ENCODE data around the gene LAMC3. TPM values are rescaled to one million over a fixed set of nuclear protein-coding genes. Genes with fewer than 3 reads are reported as not detected.

The LAMC3 gene
- total and polyA plus RNA-seq, 3 donors from 2014 or later = 35.9 to 136 (median 86.3) TPM

DNA sequence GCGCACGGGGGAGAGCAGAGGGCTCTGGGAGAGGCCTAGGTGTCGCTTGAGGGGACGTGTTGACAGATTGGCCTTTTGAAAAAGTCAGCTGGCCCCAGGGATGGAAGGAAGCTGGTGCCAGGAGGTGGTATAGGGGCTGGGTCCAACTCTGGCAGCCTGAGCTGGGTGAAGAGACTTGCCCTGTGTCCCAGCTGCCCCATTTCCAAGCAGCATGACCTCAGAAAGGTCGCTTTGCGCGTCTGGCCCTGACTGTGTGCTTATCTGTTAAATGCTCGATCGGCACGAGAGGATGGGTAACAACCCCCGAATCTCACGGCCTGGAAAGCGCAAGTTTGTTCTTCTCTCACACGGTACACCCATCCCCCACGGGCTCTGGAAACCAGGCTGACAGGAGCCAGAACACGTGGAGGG, 31.2 kb upstream of the LAMC3 start:
- no peaks in the 10 kb centered on the region for H3K9me3 ChIP-seq
- H3K36me3 ChIP-seq (ENCODE audit: low read depth, missing control alignments) = no peaks in the 10 kb centered on the region
- no peaks in the 10 kb centered on the region for H3K27me3 ChIP-seq
- DNase-seq = no peak
- no peaks in the 10 kb centered on the region for H3K4me1 ChIP-seq
- intact Hi-C loops (cut with DNase I; ENCODE audit: low total_unique reads) = no loop called here
- no peak overlapping the region for H3K27ac ChIP-seq
- no peak for TF ChIP-seq POLR2A (IDR thresholded peaks at IDR 0.05)
- TF ChIP-seq, protein P1, sequence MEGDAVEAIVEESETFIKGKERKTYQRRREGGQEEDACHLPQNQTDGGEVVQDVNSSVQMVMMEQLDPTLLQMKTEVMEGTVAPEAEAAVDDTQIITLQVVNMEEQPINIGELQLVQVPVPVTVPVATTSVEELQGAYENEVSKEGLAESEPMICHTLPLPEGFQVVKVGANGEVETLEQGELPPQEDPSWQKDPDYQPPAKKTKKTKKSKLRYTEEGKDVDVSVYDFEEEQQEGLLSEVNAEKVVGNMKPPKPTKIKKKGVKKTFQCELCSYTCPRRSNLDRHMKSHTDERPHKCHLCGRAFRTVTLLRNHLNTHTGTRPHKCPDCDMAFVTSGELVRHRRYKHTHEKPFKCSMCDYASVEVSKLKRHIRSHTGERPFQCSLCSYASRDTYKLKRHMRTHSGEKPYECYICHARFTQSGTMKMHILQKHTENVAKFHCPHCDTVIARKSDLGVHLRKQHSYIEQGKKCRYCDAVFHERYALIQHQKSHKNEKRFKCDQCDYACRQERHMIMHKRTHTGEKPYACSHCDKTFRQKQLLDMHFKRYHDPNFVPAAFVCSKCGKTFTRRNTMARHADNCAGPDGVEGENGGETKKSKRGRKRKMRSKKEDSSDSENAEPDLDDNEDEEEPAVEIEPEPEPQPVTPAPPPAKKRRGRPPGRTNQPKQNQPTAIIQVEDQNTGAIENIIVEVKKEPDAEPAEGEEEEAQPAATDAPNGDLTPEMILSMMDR (IDR thresholded peaks at IDR 0.05) = no peak
- WGBS, 2 donors = 72 to 76% methylated on average over 6 to 16 of the region's 16 CpGs
- H3K4me3 ChIP-seq = no peak overlapping the region

DNA sequence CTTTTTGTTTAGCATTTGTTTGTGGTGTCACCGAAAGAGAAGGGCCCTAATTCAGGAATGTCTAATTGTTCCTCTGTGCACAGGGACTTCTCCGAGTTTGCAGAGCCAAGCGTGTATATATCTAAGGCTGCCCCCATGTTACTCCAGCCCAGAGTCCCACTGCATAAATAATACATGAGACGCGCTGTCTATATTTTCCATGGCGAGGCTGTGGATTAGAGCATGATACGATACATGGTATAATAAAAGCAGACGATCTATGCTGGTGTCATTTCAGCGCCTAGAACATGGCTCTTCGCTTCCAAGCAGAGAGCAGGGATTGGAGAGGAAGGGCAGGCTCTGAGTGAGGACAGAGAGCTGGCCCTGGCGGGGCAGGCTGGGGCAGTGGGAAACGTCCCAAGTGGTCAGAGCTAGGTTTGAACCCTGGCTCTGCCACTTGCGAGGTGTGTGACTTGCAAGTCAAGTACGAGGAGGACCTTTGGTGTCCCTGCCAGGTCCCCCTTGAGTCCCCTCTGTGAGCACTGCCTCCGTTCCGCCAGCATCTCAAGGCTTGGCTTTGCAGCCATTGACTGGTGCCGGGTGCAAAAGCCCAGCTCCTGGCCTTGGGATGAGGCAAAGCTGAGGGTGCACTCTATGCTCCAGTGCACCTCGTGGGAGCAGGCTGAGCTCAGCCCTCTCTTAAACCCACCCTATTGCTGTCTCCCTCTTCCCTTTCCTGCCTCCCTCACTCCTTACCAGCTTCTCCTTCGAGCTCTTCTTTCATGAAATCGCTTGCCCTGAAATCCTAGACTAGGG, 29.2 kb upstream of the LAMC3 start:
- WGBS, 2 donors = 86 to 91% methylated on average over 20 of the region's 20 CpGs
- Histone ChIP-seq H3K9me3 (no peaks in the 10 kb centered on the region), H3K4me1 (no peaks in the 10 kb centered on the region), H3K4me3 (no peak overlapping the region), H3K36me3 (ENCODE audit: low read depth, missing control alignments) (no peaks in the 10 kb centered on the region), H3K27me3 (no peaks in the 10 kb centered on the region), H3K27ac (no peak overlapping the region)
- TF ChIP-seq POLR2A (IDR thresholded peaks at IDR 0.05) = no peak
- TF ChIP-seq, protein P1 (IDR thresholded peaks at IDR 0.05) = no peak
- DNase-seq = no peak
- intact Hi-C loops (cut with DNase I; ENCODE audit: low total_unique reads) = no loop called here

DNA sequence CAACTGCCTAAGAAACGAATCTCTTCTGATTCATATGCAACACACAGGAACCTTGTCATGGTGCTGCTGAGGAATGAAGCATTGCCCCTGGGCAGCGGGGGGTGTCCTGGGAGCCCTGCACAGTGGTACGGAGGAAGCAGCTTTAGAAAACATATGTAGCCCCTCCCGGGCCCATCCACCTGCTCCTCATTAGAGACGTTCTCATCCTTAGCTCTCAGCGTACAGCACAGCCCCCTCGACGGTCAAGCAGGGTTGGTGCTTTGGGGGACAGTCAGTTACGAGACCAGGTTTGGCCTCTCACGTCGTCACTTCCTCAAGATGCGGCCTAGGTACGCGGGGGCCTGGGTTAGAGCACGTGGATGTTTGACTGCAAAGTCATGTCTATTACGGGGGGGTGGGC, 28.4 kb upstream of the LAMC3 start:
- Histone ChIP-seq H3K36me3 (ENCODE audit: low read depth, missing control alignments) (no peaks in the 10 kb centered on the region), H3K9me3 (no peaks in the 10 kb centered on the region), H3K4me1 (no peaks in the 10 kb centered on the region), H3K4me3 (no peak overlapping the region), H3K27ac (no peak overlapping the region), H3K27me3 (no peaks in the 10 kb centered on the region)
- 79 to 88% methylated on average over 16 of the region's 16 CpGs for WGBS, 2 donors
- TF ChIP-seq, protein P1 (IDR thresholded peaks at IDR 0.05) = no peak
- TF ChIP-seq POLR2A (IDR thresholded peaks at IDR 0.05) = no peak
- no peak for DNase-seq
- intact Hi-C loops (cut with DNase I; ENCODE audit: low total_unique reads) = no loop called here

DNA sequence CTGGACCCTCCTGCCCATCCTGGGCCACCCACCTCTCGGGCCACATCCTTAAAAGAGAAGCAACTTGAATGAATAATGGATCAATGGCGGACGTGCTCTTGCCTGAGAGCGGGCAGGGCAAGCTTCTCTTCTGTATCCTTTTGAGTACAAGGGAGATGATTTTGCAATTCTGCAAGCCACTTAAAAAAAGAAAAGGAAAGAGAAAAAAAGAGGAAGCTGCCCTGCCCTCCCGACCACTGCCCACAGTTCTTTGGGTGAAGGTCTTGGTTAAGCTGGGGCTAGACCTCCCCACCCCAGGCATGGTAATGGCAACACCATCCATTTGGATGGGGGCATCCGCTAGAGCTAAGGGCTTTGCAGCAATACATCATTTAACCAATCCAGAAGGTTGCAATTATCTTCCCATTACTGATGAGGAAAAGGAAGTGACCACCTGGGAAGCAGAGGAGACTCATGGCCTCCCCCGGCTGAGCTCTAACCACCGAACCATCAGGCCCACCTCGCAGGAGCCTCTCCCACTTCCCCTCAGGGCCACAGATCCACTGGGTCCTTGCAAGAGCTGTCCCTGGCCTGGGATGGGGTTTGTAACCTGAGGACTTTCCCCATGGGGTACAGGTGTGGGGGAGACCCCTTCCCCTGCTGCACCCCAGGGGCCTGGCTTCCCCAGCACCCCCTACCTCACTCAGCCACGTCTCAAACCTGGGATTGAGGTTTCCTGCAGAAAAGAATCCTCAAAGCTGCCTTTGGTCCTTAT, 27.8 kb upstream of the LAMC3 start:
- H3K36me3 ChIP-seq (ENCODE audit: low read depth, missing control alignments) = no peaks in the 10 kb centered on the region
- H3K4me3 ChIP-seq = no peak overlapping the region
- 80 to 81% methylated on average over 9 to 10 of the region's 10 CpGs for WGBS, 2 donors
- no peak for DNase-seq
- H3K4me1 ChIP-seq = no peaks in the 10 kb centered on the region
- no peak overlapping the region for H3K27ac ChIP-seq
- TF ChIP-seq, protein P1 (IDR thresholded peaks at IDR 0.05) = no peak
- no peak for TF ChIP-seq POLR2A (IDR thresholded peaks at IDR 0.05)
- intact Hi-C loops (cut with DNase I; ENCODE audit: low total_unique reads) = no loop called here
- no peaks in the 10 kb centered on the region for H3K27me3 ChIP-seq
- no peaks in the 10 kb centered on the region for H3K9me3 ChIP-seq

All from testis (tissue), 3 donors.